HG02623 (cell line): Measurements from ENCODE around the gene SLC22A3.
"Not testable (repeated sequence)": the region's sequence is repeated elsewhere in the genome, so short reads cannot be mapped to it uniquely, and the experiment has no call there.

Source experiments
- ATAC-seq: cut with Tn5 transposase; IDR thresholded peaks from one replicate; pipeline ENCODE4 v1.9.1; 2021; ENCODE audit warnings: moderate library complexity; ENCODE audit not compliant: unreplicated experiment

Gene SLC22A3

GRCh38 chr6:160348223-160349019 is at the start of gene SLC22A3:
TSS of gene SLC22A3 (plus strand) at chr6:160348378. CDS start at chr6:160348420, 42 bp downstream.
- ATAC-seq: no peak

GRCh38 chr6:160299559-160299958 is 48.6 kb upstream of the SLC22A3 start:
- ATAC-seq: no peak

GRCh38 chr6:160300076-160300695 is 48.0 kb upstream of the SLC22A3 start:
- no peak for ATAC-seq

- ATAC-seq: no peak
Observed at GRCh38 chr6:160301339-160301738, 46.8 kb upstream of the SLC22A3 start.

- ATAC-seq: not testable (repeated sequence)
Observed at GRCh38 chr6:160302431-160303082, 45.6 kb upstream of the SLC22A3 start.

GRCh38 chr6:160303806-160304205 is 44.4 kb upstream of the SLC22A3 start:
- no peak for ATAC-seq

GRCh38 chr6:160305926-160306713 is 42.1 kb upstream of the SLC22A3 start:
- no peak for ATAC-seq

- ATAC-seq: no peak
Observed at GRCh38 chr6:160309718-160310117, 38.5 kb upstream of the SLC22A3 start.

- no peak for ATAC-seq
Observed at GRCh38 chr6:160312900-160313299, 35.3 kb upstream of the SLC22A3 start.

- ATAC-seq: no peak
Observed at GRCh38 chr6:160315310-160315709, 32.9 kb upstream of the SLC22A3 start.

- ATAC-seq: no peak
Observed at GRCh38 chr6:160316261-160316660, 31.9 kb upstream of the SLC22A3 start.

GRCh38 chr6:160319246-160319645 is 28.9 kb upstream of the SLC22A3 start:
- ATAC-seq: no peak

GRCh38 chr6:160321729-160322505 is 26.3 kb upstream of the SLC22A3 start:
- no peak for ATAC-seq

GRCh38 chr6:160327981-160328380 is 20.2 kb upstream of the SLC22A3 start:
- no peak for ATAC-seq

- no peak for ATAC-seq
Observed at GRCh38 chr6:160328447-160328846, 19.7 kb upstream of the SLC22A3 start.

- ATAC-seq: no peak
Observed at GRCh38 chr6:160329188-160329587, 19.0 kb upstream of the SLC22A3 start.

- ATAC-seq: no peak
Observed at GRCh38 chr6:160330619-160331018, 17.6 kb upstream of the SLC22A3 start.

GRCh38 chr6:160331204-160331603 is 17.0 kb upstream of the SLC22A3 start:
- ATAC-seq: no peak

- no peak for ATAC-seq
Observed at GRCh38 chr6:160331753-160332152, 16.4 kb upstream of the SLC22A3 start.

- ATAC-seq: no peak
Observed at GRCh38 chr6:160333101-160333500, 15.1 kb upstream of the SLC22A3 start.
